ENCODE measurements around the gene TIMD4. TPM values are rescaled to one million over a fixed set of nuclear protein-coding genes. Genes with fewer than 3 reads are reported as not detected.
"Not testable (repeated sequence)": the region's sequence is repeated elsewhere in the genome, so short reads cannot be mapped to it uniquely, and the experiment has no call there.

TIMD4 gene
- total and polyA plus RNA-seq, 9 donors = 0.07 to 0.67 TPM; not detected in 7

- intact Hi-C loops (cut with DNase I) = no loop called here
- Histone ChIP-seq H3K4me3 (no peak overlapping the region), H3K36me3 (no peaks in the 10 kb centered on the region), H3K27me3 (no peaks in the 10 kb centered on the region), H3K9me3 (no peaks in the 10 kb centered on the region), H3K4me1 (ENCODE audit: insufficient read depth) (no peaks in the 10 kb centered on the region), H3K27ac (no peak overlapping the region)
- TF ChIP-seq EP300 (IDR thresholded peaks at IDR 0.05) = no peak
- TF ChIP-seq, protein P1, sequence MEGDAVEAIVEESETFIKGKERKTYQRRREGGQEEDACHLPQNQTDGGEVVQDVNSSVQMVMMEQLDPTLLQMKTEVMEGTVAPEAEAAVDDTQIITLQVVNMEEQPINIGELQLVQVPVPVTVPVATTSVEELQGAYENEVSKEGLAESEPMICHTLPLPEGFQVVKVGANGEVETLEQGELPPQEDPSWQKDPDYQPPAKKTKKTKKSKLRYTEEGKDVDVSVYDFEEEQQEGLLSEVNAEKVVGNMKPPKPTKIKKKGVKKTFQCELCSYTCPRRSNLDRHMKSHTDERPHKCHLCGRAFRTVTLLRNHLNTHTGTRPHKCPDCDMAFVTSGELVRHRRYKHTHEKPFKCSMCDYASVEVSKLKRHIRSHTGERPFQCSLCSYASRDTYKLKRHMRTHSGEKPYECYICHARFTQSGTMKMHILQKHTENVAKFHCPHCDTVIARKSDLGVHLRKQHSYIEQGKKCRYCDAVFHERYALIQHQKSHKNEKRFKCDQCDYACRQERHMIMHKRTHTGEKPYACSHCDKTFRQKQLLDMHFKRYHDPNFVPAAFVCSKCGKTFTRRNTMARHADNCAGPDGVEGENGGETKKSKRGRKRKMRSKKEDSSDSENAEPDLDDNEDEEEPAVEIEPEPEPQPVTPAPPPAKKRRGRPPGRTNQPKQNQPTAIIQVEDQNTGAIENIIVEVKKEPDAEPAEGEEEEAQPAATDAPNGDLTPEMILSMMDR (IDR thresholded peaks at IDR 0.05) = peak in 1 of 3 donors; percentile 24
- 45 to 58% (median 49%) methylated on average over 9 of the region's 9 CpGs for whole genome bisulfite sequencing, 3 donors
- DNase-seq = peak in 2 of 5 donors; percentile 15 to 37
These were observed 28.4 kb downstream of the TIMD4 start for GRCh38 chr5:156934450-156935211.

DNA sequence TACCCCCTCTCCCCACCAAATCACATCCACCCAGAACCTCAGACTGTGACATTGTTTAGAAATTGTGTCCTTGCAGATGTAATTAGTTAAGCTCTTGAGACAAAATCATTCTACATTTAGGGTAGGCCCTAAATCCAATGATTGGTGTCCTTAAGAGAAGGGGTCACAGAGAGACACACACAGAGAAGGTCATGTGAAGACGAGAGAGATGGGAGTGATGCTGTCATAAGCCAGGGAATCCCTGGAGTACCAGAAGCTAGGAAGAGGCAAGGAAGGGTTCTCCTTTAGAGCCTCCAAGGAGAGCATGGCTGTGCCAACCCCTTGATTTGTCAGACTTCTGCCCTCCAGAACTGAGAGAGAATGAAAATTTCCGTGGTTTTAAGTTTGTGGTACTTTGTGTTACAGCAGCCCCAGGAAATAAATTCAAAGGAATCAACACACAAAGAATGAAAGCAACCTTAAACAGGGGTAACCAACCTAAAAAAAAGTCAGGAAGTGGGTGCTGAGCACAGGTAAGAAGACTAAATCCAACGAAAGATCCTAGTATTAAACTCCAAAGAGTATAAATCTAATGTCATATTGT lies 33.6 kb downstream of the TIMD4 start:
- Histone ChIP-seq H3K4me1 (ENCODE audit: insufficient read depth) (no peaks in the 10 kb centered on the region), H3K4me3 (no peak overlapping the region), H3K27ac (no peak overlapping the region), H3K9me3 (no peaks in the 10 kb centered on the region), H3K36me3 (no peaks in the 10 kb centered on the region), H3K27me3 (no peaks in the 10 kb centered on the region)
- DNase-seq = no peak
- TF ChIP-seq POLR2A (IDR thresholded peaks at IDR 0.05) (no peak), EP300 (IDR thresholded peaks at IDR 0.05) (no peak)
- TF ChIP-seq, protein P1 (IDR thresholded peaks at IDR 0.05) = no peak
- intact Hi-C loops (cut with DNase I) = no loop called here
- WGBS, 3 donors = 80 to 87% (median 80%) methylated on average over 3 of the region's 3 CpGs

GRCh38 chr5:156927545-156927944 lies 35.5 kb downstream of the TIMD4 start:
- Histone ChIP-seq H3K27me3 (no peaks in the 10 kb centered on the region), H3K9me3 (no peaks in the 10 kb centered on the region), H3K27ac (no peak overlapping the region), H3K36me3 (no peaks in the 10 kb centered on the region), H3K4me1 (ENCODE audit: insufficient read depth) (no peaks in the 10 kb centered on the region), H3K4me3 (no peak overlapping the region)
- no peak for DNase-seq
- no peak for TF ChIP-seq EP300 (IDR thresholded peaks at IDR 0.05)
- TF ChIP-seq, protein P1 (IDR thresholded peaks at IDR 0.05) = no peak
- 89 to 94% (median 93%) methylated on average over 1 of the region's 1 CpG for WGBS, 3 donors
- intact Hi-C loops (cut with DNase I) = no loop called here

DNA sequence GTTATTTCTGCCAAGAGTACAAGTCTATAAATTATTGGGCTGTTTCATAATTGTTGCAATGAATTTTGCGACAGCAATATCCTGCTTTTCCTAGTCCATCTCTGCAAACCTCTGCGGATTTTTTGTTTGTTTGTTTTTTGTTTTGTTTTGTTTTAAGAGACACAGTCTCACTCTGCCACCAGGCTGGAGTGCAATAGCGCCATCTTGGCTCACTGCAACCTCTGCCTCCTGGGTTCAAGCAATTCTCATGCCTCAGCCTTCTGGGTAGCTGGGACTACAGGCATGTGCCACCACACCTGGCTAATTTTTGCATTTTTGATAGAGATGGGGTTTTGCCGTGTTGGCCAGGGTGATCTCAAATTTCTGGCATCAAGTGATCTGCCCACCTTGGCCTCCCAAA lies 37.3 kb downstream of the TIMD4 start:
- H3K36me3 ChIP-seq; H3K9me3 ChIP-seq; intact Hi-C loops (cut with DNase I); H3K4me1 ChIP-seq (ENCODE audit: insufficient read depth); H3K4me3 ChIP-seq; H3K27me3 ChIP-seq; DNase-seq; H3K27ac ChIP-seq: not testable (repeated sequence)
- WGBS, 3 donors = 66 to 73% (median 68%) methylated on average over 4 of the region's 4 CpGs

GRCh38 chr5:156922207-156922792 lies 40.7 kb downstream of the TIMD4 start:
- Histone ChIP-seq H3K27ac (no peak overlapping the region), H3K4me1 (ENCODE audit: insufficient read depth) (no peaks in the 10 kb centered on the region), H3K4me3 (no peak overlapping the region), H3K27me3 (no peaks in the 10 kb centered on the region), H3K36me3 (no peaks in the 10 kb centered on the region), H3K9me3 (no peaks in the 10 kb centered on the region)
- DNase-seq = no peak
- intact Hi-C loops (cut with DNase I) = no loop called here
- no peak for TF ChIP-seq EP300 (IDR thresholded peaks at IDR 0.05)
- TF ChIP-seq POLR2A (IDR thresholded peaks at IDR 0.05) = no peak
- TF ChIP-seq, protein P1 (IDR thresholded peaks at IDR 0.05) = no peak
- WGBS, 3 donors = 87 to 98% (median 94%) methylated on average over 3 of the region's 3 CpGs

Data from ovary (tissue), 9 donors.